NCI-H2227 (cell line): Measurements from ENCODE around the gene LRRFIP2.
"Not testable (repeated sequence)": the region's sequence is repeated elsewhere in the genome, so short reads cannot be mapped to it uniquely, and the experiment has no call there.

Experiments
- DNase-seq: peaks from one replicate; lab custom pipeline; 2025; ENCODE audit not compliant: unreplicated experiment; lab: John Stamatoyannopoulos, UW

Gene LRRFIP2

GRCh38 chr3:37146927-37147326 lies 27.5 kb downstream of the LRRFIP2 start:
- not testable (repeated sequence) for DNase-seq

DNA sequence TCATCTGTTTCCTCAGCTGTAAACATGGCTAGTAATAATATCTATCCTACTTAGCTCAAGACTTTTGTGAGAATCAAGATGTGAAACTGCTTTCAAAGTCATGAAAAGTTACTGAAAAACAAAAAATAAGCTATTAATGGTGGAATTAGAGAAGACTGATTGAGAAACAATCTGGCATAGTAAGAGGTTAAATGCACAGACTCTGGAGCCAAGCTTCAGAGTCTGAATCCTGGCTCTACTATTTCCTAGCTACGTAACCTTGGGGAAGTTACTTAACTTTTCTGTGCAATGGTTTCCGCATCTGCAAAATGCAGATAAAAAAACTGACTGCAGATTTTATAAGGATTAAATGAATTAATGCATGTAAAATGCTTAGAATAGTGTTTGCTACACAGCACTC lies 28.8 kb downstream of the LRRFIP2 start:
- DNase-seq, result no peak

DNA sequence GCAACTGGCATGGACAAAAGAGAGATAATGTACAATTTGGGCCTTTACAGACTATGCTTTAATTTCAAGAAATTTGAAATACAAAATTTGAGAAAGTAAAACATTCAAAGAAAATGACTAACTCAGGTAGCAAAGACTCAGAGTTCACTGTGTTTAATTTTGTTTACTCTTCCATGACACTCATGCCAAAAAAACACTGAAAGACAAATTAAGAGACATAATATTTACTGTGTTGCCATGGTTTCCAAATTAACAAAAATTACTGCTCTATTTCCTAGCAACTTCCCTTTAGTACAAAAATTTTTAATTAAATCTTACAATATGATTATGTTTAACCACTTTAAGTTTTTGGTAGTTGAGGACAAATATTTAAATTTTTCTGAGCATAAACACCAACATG lies 29.6 kb downstream of the LRRFIP2 start:
- no peak for DNase-seq

GRCh38 chr3:37143821-37144220 lies 30.6 kb downstream of the LRRFIP2 start:
- DNase-seq, result no peak

DNA sequence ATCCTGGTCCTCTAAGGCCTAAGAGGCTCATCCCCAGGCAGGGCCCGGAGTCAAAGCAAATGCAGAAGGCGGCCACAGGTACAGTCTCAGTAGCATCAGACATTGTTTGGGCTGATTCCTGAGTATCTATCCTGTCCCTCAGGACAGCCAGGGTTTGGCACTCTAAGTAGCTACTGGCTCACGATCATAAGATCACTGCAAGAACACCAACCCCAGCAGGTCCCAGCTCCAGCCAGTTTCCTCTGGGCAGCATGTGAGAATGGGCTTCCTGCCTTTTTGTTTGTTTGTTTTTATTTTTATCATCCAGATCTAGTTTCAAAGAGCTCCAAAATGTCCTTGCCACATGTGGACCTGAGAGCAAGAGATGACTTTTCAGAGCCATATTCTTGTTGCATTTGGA lies 32.7 kb downstream of the LRRFIP2 start:
- no peak for DNase-seq

GRCh38 chr3:37140899-37141541 lies 33.4 kb downstream of the LRRFIP2 start:
- DNase-seq, result no peak

GRCh38 chr3:37139567-37140052 lies 34.8 kb downstream of the LRRFIP2 start:
- DNase-seq, result no peak

- DNase-seq, result no peak
Measured at GRCh38 chr3:37138816-37139215, 35.6 kb downstream of the LRRFIP2 start.

DNA sequence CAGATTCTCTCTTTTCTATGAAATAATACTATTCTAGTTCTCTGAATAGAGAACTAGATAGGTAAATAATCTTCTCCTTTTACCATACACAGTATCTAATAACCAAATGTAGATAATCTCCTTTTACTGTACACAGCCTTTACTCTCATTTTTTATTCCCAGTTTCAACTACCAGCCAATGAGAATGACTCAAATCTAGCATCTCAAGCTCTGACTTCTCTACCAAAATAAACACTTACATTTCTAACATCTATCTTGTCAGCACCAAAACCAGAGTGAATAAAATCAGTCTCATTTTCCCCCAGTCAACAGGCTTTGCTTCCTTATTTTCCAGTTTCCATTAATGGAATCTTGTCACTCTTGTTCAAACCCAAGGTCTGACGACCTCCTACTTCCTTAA lies 36.9 kb downstream of the LRRFIP2 start:
- DNase-seq, result no peak

GRCh38 chr3:37136067-37136466 lies 38.3 kb downstream of the LRRFIP2 start:
- DNase-seq, result no peak

GRCh38 chr3:37135561-37135960 lies 38.8 kb downstream of the LRRFIP2 start:
- DNase-seq, result no peak

DNA sequence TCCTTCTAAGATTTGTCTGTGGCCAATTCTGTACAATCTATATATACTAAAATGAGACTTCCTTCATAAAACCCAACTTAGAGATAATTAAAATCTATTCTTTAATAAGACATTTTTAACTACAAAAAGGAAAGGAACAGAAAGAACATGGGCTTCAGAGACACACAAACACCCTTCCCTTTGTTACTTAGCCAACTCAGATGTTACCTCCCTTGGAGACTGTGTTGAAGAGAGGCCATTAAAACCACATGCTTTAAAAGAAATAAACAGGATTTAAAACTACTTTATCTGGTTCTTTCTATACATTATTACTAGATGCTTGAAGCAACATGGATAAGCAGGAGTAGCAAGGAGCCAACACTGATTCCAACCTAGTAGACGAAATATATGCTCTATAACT lies 42.0 kb downstream of the LRRFIP2 start:
- no peak for DNase-seq

- no peak for DNase-seq
Measured at GRCh38 chr3:37131860-37132144, 42.6 kb downstream of the LRRFIP2 start.

DNA sequence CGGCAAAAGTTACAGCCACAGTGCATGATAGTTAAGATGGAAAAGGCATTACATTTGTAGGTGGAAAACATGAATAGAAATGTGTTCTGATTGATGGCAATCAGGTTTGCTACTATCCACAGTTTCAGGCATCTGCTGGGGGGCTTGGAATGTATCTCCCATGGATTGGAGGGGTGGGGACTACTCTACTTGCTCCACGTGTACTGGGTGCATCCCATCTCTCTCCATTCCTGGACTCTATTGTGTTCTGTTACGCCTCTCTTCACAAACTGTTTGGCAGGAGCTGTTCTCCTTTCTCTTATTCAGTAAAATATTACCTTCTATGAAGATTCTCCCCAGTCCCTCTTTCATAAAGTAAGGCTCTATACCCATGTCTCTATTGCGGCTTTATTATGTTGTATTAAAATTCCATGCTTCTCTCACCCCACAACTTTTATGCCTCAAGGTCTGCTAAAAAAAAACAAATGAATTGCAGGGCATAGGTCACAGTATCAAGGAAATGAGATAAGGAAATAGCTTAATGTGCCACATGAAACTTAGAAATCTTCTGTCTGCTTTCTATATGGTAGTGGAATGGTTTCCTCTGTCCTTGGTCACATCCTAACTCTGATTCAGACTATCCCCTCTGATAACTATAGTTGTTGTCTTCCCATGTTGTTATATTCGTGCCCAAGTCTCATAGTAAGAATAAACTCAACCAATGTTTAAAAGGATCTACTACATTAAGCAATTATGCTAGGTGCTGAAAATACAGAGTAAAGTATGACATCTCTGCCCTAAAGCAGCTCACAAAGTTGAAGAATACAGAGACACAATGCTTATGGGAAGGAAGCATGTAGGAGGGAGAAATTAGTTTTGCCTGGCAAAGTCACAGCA lies 43.2 kb downstream of the LRRFIP2 start:
- no peak for DNase-seq

DNA sequence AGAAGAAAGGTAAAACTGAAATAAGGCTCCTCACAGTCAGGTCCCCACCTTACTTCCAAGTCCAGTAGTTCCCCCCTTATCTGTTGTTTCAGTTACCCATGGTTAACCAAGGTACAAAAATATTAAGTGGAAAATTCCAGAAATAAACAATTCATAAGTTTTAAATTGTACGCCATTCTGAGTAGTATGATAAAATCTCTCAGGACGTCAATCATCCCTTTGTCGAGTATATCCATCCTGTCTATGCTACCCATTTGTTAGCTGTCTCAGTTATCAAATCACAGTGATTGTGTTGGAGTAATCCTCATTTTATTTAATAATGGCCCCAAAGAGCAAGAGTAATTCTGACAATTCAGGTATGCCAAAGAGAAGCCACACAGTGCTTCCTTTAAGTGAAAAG lies 43.9 kb downstream of the LRRFIP2 start:
- no peak for DNase-seq

DNA sequence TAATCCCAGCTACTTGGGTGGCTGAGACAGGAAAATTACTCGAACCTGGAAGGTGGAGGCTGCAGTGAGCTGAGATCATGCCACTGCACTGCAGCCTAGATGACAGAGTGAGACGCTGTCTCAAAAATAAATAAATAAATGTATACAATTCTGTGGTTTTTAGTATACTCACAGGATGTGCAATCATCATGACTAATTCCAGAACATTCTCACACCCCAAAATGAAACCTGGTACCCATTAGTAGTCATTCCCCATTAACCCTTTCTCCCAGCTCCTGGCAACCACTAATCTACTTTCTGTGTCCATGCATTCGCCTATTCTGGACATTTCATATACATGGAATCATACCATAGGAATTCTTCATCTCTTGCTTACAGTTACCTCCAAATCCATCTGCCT lies 44.5 kb downstream of the LRRFIP2 start:
- no peak for DNase-seq

- no peak for DNase-seq
Measured at GRCh38 chr3:37127340-37127739, 47.0 kb downstream of the LRRFIP2 start.

DNA sequence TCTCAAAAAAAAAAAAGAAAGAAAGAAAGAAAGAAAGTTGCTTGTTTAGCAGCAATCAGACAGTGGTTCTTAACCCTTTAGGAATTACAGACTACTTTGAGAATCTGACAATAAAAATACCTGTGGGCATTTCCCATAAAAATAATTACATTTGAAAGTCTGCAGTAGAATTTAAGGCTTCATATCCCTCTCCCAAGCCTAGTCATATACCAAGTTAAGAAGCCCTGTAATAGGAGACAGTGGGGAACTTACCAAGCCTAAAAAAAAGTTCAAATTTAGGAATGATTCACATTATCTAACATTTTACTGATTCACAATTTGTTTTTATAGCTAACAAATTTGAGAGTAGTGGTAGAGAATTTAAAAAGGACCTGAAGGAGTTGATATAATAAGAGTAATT lies 47.5 kb downstream of the LRRFIP2 start:
- no peak for DNase-seq

GRCh38 chr3:37125195-37126073 lies 48.9 kb downstream of the LRRFIP2 start:
- no peak for DNase-seq

- DNase-seq, result no peak
Measured at GRCh38 chr3:37124435-37124834, 49.9 kb downstream of the LRRFIP2 start.

DNA sequence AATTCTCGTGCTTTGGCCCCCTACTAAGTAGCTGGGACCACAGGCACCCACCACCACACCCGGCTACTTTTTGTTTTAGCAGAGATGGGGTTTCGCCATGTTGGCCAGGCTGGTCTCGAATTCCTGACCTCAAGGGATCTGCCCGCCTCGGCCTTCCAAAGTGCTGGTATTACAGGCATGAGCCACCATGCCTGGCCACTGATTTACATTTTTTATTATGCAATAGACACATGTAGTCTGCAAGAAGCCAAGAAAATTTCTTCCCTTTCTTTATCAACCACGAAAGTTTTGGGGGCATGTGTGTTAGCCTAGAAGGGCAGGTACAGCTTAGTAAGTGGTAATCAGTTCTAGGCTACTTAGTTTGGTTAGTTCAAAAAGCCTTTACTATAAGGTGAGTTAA lies 51.1 kb downstream of the LRRFIP2 start:
- no peak for DNase-seq

DNA sequence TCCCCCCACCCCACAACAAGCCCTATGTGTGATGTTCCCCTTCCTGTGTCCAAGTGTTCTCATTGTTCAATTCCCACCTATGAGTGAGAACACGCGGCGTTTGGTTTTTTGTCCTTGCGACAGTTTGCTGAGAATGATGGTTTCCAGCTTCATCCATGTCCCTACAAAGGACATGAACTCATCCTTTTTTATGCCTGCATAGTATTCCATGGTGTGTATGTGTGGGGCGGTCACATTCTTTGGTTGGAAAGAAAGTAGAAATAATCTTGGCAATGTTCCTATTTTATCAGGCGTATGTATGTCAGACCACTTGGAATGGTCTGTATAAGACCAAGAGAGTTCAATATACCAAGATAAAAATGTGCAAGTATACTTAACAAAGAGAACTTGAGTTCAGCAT lies 52.3 kb downstream of the LRRFIP2 start:
- not testable (repeated sequence) for DNase-seq
